Germinal center (tissue), 1 donor: ENCODE data around the gene RET.
A peak's percentile ranks its signal among the peaks of the same experiment; 100 is the strongest.

Source experiments
- DNase-seq: peaks from one replicate; pipeline ENCODE4 v3.0.0; 2012; ENCODE audit warnings: mixed read lengths, low spot score

The RET gene

DNA sequence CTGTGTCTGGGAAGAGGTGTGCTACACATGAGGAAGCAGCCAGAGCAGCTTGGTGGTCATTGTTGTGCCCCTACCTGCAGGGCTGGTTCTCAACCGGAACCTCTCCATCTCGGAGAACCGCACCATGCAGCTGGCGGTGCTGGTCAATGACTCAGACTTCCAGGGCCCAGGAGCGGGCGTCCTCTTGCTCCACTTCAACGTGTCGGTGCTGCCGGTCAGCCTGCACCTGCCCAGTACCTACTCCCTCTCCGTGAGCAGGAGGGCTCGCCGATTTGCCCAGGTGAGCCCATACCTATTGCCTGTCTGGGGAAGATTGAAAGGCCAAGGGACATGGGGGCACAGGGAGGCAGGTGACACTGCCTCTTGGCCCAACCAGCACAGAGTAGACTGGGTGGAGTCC lies 32.1 kb downstream of the RET start:
- no peak for DNase-seq

DNA sequence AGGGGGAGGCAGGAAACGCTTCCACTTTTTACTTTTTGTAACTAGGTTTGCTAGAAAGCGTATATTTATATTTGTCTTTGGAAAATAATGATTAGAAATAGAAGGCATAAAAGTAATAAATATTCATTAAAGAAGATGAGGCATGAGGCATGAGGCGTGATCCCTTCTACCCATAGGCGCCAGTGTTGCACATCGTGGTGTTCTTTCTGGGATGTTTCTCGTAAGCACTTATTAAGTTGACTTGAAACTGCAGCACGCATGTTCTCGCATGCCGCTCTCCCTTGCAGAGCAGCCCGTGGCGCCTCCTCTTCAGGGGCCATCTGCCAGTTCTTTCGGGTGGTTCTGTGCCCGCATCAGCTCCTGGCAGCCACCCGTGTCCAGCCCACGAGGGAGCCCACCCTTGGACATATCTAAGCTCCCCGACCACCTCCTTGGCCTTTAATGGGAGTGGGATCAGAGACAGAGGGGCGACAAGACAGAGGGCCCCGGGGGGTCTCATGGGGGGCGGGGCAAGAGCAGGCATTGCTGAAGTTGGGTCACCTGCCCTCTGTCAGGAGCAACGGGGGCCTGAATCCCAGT lies 32.9 kb downstream of the RET start:
- DNase-seq = no peak

DNA sequence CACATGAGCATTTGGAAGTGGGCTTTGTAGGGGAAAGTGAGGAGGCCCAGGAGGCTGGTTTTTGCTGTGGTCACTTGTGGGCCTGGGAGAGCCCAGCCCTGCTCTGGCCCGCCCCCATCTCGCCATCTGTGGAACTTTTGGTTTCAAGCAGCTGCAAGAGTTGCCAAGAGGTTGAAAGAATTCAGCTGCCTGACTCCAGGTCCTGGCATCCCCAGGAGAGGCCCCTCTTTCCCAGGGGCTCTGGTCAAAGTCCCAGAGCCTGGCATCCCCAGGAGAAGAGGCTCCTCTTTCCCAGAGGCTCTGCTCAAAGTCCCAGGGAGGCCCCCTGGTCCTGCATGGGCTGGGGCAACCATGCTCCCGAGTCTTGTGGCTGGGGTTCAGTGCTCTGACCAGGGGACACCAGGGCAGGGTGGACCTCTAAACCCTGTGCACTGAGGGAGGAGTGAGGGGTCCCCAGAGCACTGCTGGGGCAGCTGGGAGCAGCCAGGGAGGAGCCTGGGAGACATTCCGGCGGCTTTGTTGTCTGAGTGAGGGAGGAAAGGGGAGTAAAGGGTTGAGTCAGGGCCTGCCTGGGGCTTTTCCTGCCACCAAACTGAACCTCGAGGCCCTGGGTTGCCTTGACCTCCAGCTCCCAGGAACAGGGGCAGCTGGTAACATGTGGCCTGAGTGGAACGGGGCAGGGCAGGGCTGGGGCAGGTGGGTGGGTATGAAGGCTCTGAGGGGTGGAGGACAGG lies 33.6 kb downstream of the RET start:
- DNase-seq = no peak

DNA sequence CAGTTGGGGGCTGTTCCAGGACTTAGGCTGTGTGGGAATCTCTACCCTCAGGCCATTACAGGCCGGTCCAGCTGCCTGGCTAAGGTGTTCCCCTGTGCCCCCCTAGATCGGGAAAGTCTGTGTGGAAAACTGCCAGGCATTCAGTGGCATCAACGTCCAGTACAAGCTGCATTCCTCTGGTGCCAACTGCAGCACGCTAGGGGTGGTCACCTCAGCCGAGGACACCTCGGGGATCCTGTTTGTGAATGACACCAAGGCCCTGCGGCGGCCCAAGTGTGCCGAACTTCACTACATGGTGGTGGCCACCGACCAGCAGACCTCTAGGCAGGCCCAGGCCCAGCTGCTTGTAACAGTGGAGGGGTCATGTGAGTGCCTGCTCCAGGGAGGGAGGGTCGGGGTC lies 34.2 kb downstream of the RET start:
- no peak for DNase-seq

DNA sequence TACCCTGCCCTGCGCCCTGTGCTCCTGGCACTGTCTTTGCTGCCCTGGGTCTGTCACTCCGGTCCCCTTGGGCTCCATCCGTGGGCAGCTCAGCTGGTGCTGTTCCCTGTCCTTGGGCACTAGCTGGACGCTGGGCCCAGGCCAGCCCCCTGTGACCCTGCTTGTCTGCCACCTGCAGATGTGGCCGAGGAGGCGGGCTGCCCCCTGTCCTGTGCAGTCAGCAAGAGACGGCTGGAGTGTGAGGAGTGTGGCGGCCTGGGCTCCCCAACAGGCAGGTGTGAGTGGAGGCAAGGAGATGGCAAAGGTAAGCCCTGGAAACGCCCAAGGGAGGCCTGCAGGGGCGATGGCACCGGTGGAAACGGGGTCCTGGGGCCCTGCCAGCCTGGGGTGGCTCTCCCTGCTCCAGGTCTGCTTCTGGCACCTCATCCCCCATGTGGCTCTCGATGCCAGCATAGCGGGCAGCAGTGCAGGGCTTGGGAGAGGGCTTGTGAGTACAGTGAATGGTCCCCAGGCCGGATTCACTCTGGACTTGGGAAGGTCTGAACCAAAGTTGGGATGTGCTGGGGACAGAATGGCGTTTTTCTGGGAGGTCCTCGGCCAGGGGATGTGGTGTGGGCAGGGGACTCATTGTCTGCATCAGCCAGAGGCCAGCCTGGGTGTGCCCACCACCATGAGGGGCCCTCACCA lies 35.2 kb downstream of the RET start:
- no peak for DNase-seq

DNA sequence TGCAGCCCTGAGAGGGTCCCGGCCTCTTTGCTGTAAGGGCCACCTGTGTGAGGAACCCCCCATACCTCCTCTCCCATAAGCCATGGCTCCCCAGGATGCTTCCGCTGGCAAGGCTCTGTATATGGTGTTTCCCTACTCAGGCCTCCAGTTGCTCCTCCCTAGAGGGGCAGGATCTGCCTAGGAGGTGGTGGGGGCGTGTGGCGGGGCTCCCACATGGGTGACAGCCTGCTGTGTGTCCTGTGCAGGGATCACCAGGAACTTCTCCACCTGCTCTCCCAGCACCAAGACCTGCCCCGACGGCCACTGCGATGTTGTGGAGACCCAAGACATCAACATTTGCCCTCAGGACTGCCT lies 35.7 kb downstream of the RET start:
- DNase-seq = no peak

DNA sequence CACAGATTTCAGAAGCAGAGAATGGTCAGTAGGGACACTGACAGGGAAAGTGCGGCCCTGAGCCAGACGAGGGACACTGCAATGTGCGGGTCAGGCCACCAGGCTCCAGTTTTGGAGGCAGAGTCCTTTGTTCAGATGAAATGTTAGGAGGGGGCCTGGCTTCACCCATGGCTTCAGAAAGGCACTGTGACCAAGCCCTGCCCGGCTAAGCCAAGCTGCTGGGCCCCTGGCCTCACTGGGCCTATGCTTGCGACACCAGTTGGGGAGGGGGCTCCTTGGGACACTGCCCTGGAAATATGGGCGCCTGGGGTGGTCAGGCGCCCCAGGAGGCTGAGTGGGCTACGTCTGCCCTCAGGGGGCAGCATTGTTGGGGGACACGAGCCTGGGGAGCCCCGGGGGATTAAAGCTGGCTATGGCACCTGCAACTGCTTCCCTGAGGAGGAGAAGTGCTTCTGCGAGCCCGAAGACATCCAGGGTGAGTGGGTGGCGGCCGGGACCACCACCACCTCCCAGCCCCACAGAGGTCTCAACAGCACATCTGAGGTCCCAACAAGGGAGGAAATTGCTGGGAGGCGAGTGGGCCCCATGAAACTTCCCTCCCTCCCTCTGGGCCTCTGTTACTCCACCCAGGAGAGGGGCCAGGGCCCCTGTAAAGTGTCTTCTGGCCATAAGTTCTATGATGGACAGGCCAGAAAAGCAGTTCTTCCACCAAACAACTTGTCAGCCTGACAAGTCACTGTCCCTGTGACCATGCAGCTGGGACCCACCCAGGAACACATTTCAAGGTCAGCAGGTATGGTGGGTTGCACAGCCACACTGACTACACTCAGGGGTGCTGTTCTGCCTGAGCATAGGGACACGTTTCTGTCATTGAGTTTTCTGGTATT lies 36.6 kb downstream of the RET start:
- no peak for DNase-seq

DNA sequence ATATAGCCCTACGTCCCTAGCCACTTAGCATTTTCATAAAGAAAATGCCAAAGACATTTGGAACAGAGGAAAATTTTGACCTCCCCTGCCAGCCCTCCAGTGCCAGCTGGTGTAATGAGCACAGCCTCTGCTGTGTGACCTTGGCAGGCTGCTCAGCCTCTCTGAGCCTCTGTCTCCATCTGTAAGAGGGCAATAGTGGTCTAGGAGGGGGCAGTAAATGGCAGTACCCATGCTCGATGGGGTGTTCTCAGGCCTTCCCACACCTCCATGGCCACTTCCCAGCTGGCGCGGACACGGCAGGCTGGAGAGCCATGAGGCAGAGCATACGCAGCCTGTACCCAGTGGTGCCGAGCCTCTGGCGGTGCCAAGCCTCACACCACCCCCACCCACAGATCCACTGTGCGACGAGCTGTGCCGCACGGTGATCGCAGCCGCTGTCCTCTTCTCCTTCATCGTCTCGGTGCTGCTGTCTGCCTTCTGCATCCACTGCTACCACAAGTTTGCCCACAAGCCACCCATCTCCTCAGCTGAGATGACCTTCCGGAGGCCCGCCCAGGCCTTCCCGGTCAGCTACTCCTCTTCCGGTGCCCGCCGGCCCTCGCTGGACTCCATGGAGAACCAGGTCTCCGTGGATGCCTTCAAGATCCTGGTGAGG lies 37.3 kb downstream of the RET start:
- DNase-seq = no peak

DNA sequence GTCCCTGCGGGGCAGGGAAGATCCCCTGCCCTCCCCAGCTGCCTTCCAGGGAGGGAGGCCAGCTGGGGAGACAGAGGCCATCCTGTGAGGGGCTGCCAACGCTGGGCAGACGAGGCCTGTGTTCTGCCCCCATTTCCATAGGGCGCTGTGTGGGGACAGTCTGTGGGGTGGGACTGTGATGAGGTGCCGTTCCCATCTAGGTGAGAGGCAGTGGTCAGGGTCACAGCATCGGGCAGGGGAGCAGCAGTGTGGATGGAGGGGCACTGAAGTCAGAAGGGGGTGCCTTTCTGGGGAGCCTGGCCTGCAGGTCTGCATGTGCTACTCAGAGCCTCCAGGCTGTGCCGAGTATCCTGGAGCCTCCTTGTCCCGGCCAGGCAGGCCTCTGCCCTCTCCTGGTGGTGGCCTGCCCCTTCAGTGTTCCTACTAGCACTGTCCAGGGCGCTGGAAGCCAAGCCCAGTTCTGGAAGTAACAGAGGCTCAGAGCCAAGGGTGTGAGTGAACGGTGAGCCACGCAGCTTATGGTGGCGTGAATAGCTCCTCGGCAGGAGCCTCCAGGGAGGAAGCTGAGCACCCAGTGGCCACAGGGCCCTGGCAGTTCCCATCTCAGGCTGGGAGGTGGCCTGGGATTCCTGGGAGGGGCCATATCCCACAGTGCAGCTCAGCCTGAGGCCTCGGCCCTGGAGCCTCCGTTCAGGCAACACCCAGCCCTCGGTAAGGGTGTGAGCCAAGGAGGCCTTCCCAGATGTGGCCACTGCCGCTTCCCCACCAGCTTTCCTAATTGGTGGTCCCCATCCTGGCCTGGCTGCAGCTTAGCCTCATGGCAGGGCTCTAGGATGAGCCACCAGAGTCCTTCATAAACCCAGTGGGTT lies 38.1 kb downstream of the RET start:
- DNase-seq = no peak

DNA sequence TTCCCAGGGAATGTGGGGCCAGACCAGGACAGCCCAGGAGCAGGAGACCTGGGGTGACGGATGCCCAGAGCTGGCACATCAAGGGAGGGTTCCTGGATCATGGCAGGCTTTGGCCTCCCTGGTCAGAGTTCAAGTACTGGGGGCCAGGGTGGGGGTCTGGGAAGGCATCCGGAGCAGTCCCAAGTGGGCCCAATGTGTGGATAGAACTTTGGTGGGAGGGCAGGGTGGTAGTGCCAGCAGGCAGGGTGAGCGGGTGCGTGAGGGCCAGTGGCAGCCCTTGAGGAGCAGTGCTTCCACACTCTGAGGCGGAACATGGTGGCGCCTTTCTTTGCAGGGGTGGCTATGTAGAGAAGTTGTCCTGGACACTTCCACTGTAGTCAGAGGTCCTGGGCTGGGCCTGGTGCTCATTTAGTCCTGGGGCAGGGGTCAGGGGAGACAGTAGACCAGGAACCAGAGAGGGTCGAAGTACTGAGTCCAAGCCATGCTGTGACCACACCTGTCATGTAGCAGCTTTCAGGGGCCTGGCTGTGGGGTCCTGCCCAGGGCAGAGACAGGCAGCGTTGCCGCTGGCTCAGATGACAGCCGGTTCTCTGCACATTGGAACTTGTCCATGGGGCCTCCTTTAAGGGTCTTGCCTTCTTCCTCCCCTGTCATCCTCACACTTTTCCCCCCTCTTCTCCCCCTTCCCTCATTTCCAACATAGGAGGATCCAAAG lies 39.2 kb downstream of the RET start:
- DNase-seq = no peak

DNA sequence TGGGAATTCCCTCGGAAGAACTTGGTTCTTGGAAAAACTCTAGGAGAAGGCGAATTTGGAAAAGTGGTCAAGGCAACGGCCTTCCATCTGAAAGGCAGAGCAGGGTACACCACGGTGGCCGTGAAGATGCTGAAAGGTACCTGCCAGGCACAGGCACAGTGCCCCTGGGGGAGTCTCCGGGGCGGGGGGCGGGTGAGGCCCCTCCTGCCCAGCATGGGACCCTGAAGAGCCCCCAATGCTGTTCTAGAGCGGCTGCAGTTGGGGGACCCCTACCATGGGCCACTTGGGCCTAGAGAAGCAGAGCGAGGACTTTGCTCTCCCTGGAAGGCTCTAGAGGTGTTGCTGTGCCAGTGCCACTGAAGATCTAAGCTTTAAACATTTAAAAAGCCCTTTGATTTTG lies 39.7 kb downstream of the RET start:
- DNase-seq = no peak

DNA sequence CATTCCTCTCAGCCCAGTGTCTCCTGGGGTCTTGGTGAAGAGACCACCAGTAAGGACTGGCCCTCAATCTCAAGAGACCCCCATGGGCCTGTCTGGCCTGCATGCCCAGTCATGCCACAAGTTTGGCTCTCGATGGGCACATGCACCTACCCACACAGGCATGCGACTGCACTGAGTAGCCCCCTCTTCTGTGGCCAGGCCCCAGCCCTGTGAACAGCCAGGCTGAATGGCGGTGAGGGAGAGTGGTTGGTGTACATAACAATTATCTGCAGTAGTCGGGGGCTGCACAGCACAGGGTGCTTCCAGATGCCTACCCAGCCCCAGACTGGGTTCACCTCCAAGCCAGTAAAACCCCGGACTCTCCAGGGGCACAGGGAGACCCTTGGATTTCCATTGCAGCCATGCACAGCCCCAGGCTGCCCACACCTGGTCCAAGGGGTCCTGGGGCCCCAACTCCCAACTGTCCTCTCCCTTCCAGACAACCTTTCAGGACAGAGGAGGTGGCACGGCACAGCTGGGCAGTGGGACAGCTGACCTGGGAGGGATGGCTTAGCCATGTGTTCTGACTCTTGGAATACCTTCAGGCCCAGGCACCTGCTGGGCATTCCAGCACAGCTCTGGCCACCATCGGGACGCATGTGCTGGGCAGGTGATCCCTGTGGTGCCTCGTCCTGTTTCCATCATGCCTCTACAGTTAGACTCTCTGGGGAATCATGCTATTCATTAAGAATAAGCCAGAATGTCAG lies 40.3 kb downstream of the RET start:
- DNase-seq = no peak

DNA sequence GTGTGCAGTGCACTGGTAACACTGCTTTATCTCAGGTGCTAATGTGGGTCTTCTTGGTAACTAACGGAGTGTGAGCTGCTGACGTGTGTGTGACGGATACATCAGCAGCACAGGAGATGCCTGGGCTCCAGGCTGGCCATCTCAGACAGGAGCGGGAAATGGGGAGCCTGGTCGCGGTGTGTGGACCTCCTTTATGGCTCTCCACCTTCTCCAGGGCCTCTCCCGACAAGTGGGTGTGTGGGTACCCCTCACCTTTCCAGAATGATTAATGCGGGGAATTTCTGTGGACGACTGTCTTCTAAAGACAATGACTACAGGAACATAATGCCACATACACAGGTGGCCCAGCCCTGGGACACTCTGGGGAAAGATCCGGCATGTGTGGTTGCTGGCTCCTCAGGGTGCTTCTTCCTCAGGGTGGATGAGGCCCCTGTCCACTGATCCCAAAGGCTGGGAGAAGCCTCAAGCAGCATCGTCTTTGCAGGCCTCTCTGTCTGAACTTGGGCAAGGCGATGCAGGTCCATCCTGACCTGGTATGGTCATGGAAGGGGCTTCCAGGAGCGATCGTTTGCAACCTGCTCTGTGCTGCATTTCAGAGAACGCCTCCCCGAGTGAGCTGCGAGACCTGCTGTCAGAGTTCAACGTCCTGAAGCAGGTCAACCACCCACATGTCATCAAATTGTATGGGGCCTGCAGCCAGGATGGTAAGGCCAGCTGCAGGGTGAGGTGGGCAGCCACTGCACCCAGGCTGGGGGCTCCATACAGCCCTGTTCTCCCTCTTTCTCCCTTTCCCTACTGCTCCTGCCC lies 41.1 kb downstream of the RET start:
- DNase-seq = no peak

DNA sequence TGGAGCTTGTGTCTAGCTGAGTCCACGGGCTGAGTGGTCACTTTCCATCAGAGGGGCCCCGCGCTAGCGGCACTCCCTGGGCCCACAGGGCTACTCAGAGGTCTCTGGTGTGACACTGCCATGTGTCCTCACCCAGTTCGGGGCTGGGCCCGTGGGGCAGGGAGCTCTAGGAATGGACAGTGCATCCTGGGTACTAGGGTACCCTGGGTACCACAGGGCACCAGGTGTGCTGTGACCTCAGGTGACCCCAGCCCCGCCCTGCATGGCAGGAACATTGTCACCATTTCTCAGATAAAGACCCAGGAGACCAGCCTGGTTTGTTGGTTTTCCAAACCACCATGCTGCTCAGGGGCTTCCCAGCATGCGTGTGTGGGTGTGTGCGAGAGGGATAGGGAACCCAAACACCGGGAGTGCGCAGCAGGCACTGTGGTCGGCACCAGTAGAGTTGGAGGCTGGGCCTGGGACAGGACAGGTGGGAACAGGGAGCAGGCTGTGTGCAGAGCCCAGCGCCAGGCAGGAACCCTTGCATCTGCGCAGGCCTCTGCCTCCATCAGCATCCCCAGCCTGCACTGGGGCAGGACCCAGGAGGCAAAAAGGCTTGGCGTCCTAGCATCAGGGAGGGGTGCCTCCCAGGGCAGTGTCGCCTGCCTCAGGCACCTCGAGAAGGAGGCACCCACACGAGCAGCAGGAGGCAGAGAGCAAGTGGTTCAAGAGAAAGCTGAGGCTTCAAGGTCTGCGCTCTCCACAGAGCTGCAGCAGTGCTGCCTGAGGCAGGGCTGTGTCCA lies 42.0 kb downstream of the RET start:
- DNase-seq = no peak

DNA sequence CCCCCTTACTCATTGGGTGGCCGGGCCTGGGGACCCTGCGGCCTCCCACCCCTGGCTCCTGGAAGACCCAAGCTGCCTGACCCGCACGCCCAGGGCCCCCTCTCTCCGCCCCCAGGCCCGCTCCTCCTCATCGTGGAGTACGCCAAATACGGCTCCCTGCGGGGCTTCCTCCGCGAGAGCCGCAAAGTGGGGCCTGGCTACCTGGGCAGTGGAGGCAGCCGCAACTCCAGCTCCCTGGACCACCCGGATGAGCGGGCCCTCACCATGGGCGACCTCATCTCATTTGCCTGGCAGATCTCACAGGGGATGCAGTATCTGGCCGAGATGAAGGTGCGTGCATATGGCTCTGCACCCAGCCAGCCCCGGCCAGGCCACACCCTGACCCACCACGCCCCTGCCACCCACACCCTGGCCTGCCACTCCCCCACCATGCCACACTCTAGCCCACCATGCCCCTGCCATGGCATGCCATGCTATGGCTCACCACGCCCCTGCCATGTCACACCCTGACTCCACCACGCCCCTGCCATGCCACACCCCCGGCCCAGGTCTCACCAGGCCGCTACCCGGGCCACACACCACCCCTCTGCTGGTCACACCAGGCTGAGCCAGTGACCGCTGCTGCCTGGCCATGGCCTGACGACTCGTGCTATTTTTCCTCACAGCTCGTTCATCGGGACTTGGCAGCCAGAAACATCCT lies 42.7 kb downstream of the RET start:
- no peak for DNase-seq

DNA sequence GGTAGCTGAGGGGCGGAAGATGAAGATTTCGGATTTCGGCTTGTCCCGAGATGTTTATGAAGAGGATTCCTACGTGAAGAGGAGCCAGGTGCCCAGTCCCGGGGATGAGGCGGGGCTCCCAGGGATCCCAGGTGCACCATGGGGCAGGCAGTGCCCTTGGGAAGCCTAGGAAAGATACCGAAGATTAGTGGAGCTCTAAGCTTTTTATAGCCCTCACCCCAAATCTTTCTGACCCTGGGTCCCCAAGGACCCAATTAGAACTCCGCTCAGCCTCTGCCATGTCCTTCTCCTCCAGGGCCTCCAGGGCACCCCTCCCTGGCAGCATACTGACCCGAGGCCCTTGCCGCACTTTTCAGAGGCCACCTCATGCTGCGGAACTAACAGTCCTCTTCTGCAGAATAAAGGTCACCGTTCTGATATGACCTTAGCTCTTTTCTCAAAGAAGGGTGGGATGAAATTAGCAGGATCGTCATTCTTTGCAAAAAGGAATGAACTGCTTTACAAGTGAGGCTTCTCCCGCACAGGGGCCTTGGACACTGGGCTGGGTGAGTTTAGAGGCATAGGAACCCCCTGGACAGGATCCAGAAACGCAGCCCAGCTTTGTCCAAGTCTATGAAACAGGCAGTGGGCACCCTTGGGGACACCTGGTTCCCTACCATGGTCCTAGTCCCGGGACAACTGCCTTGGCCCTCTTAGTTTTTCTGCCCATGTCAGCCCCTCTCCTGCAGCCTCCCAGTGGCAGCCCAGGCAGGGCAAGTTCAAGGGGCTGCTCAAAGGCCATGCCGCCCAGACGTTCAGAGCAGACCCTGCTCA lies 43.5 kb downstream of the RET start:
- no peak for DNase-seq

DNA sequence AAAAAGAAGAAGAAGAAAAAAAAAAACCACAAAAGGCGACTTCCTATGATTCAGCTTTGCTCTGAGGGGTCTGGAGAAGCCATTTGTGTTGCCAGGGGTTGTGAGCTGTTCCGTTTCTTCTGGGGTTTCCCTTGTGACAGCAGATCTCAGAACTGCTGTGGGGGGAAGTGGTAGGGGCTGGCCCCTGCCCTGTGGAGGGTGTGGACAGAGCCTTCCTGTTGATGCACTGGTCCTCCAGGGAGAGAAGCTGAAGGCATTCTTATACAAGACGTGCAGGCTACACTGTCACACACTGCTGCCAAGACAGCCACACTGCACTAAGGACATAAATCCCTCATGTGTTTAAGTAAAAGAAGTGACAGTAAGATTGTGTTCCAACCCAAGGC lies 44.1 kb downstream of the RET start:
- DNase-seq = peak; percentile 30
